Left renal pelvis (tissue), 4 donors: ENCODE data around the gene EXOSC1. TPM values are rescaled to one million over a fixed set of nuclear protein-coding genes. Genes with fewer than 3 reads are reported as not detected.
A peak's percentile ranks its signal among the peaks of the same experiment; 100 is the strongest.
"Not testable (repeated sequence)": the region's sequence is repeated elsewhere in the genome, so short reads cannot be mapped to it uniquely, and the experiment has no call there.

Experiments used
- DNase-seq, 4 donors: peaks; one replicate each; pipeline ENCODE4 v3.0.0-alpha.2; 2013; ENCODE audit warnings: low read depth in 4 of 4, low spot score in 3 of 4
- polyA plus RNA-seq, 4 donors: library from polyadenylated mRNA; unstranded; fragments of 120-200 nt; gene quantifications; one replicate each; pipeline ENCODE4 v1.2.1, GENCODE V29; 2013; ENCODE audit not compliant: insufficient read length in 4 of 4

EXOSC1 gene
- polyA plus RNA-seq, 4 donors = 28.7 to 41.0 (median 34.3) TPM

DNA sequence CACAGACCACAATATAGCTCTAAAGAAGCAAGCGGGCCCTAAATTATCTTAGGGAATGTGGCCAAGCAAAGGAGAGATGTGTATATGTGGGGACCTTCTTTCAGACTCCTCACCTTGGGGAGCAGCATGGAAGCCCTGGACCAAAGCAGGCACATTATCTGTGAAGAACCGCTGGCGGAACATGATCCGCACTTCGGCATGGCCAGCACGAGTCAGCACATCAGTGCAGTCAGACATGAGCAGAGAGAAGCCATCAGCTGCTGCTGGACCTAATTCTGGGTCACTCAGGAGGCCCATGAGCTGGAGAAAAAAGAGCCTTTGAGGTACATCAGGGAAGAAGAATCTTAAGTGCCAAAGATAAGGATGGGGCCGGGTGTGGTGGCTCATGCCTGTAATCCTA lies 14.1 kb upstream of the EXOSC1 start:
- no peak for DNase-seq

DNA sequence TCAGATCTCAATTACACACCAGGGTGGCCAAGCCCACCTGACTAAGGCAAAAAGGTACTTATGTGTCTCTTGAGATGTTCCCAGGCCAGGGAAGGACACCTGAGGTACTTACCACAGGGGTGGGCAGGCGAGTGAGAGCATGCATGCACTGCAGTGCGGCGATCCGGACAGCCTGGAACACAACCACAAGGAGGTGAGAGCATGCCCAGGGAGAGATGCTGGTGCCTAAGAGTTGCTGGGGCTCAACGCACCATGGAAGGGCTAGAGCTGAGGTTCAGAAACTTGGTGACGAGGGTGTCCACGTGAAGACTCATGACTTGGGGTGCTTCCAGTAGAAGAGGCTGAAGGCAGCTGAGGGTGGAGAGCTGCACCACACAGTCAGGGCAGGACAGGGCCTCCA lies 13.3 kb upstream of the EXOSC1 start:
- no peak for DNase-seq

DNA sequence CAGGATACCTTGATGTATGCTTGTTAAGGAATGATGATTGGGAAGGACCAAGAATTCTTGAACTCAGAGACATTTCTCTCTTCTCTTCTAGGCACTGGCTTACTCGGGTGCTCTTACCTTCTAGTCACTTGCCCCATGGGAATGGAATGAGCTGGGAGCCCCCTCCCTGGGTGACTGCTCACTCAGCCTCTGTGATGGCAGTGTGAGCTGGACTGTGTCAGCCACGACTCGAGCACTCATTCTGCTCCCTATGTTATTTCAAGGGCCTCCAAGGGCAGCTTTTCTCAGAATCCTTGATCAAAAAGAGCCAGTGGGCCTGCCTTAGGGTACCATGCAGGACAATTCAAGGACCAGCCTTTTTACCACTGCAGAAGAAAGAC lies 10.9 kb upstream of the EXOSC1 start:
- no peak for DNase-seq

DNA sequence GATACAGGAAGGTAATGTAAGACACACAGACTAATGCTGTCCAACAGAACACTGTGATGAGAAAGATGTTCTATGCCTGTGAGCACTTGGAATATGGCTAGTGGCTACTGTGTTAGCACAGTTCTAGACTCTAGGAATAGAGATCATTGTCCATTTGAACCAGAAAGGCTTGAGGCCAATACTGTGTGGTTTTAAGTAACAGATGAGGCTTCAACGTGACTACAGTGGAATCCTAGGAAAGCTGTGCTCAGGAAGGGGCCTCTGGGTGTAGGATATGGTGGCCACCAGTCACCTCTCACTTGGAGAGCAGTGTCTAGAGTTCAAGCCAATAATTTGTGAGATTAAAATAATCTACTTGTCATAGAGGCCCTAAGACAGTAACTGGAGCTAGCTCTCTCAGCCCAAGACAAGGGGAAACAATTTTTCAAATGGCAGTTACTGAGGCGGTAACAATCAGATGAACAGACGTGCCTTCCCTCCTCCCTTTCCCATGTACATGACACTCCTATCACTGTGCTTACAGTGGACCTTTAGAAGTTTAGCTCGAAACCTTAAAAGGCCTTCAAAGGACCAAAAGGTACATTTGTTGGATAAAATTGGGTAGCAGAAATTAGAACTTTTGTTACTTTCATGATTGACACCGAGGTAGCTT lies 10.4 kb upstream of the EXOSC1 start:
- DNase-seq = no peak

DNA sequence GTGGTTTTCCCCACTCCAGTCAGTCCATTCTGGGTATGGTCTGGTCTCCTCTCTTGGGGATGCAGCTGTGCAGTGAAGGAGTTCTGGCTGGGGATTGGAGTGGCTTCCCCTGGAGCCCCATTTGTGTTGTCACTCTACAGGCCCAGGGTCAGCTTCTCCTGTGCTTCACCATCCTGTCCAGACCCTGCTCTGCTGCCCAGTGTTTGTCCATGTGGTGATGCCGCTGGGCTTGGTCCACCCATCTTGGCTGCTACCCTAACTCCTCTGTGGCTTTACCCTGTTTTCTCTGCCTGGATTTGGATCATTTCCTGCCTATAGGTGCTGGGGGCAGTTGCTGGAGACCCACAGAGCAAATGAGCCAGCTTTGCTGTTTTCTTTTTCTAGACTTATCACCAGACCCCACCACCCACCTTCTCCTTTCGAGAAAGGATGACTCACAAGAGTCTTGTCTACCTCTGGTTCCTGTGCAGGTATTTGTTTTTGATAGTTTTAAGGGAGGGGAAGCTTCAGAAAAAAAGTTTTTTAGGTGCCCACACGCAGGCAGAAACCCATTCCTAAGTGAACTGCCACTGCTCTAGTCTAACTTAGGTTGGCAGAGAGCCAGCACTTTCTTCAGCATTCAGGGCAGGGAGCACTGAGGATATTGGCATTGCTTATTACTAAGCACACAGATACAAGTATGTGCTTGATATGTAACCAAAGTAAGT lies 8.7 kb upstream of the EXOSC1 start:
- DNase-seq = no peak

DNA sequence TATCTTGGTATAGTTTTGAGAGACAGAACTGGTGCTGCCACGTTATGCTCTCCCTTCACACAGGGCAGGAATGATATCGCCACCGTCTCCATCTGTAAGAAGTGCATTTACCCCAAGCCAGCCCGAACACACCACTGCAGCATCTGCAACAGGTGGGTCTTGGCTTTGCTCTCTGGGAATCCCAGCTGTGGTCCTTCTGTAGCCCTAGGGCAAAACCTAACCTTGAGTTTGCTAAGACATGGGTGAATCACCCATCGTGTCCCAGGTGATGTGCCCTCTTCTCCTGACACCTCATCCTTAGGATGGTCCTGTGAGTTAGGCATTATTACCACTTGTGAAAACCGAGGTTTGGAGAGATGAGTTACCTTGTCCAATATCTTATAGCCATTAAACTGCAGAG lies 6.5 kb upstream of the EXOSC1 start:
- no peak for DNase-seq

DNA sequence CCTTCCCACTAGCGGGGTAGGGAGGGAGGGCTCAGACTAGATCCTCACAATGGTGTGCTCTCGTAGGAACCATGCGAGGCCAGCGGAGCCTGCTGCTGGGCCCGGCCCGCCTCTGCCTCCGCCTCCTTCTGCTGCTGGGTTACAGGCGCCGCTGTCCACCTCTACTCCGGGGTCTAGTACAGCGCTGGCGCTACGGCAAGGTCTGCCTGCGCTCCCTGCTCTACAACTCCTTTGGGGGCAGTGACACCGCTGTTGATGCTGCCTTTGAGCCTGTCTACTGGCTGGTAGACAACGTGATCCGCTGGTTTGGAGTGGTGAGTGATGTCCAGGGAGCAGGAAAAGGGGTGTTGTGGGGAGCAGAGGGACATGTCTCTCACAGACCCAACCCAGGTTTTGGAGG lies 5.8 kb upstream of the EXOSC1 start:
- no peak for DNase-seq

DNA sequence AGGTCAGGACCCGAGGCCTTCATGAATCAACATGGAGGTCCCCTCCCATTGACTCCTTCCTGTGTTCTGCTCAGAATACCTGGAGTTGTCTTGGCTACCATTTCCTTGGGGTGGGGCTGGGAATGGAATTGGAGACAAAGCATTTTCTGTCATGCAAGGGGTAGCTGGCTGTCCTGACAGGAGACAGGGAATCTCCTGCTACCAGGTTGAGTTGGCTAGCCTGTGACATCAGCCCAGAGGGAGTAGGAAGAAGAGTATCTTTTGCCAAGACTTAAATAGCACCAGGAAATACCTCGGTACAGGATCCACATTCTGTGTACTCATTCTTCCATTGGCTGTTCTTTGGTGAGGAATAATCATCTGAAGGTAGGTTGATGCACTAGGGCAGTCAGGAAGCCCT lies 5.0 kb upstream of the EXOSC1 start:
- no peak for DNase-seq

DNA sequence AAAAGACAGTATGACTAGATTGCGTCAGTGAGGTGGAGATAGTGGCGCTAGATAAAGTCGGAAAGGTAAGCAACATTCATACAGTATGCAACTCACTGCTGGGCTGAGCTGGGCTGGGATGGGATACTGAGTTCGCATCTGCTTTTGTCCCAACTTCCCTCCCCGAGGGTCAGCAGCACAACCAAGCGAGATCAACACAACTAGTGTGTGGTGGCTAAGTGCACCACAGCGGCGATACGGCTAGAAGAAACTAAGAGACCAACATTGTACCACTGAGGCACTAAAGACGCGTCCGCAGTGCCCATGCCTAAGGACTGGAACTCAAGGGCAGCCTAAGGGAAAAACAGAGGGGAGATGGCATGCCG lies 467 bp downstream of the EXOSC1 start:
- DNase-seq = no peak

DNA sequence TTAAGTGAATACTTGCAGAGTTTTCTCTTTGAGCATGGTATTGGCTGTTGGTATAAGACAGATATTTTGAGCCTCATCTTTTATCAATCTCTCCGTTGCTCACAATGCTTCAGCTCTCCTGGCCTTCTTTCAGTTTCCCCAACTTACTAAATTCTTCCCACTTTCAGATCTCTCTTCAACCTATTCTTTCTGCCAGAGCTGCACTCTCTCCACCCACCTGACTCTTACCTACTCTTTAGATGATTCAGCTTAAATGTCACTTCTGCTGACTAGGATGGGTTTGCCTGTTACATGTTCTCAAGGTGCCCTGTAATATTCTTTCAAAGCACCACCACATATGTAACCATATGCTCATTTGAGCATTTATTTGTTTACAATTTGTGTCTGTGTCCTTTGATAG lies 1.6 kb downstream of the EXOSC1 start:
- DNase-seq = no peak

DNA sequence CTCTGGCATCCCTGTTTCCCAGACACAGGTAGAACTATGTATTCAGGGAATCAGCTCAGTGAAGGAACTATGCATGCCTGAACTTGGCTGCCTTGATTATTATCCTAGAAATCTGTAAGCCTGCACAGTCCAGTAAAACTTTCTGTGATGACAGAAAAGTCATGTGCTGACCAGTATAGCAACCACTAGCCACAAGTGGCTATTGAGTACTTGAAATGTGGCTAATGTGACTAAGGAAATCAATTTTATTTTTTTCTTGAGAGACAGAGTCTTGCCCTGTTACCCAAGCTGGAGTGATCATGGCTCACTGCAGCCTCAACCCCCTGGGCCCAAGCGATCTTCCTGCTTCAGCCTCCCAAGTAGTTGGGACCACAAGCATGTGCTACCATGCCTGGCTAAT lies 3.5 kb downstream of the EXOSC1 start:
- DNase-seq = no peak

DNA sequence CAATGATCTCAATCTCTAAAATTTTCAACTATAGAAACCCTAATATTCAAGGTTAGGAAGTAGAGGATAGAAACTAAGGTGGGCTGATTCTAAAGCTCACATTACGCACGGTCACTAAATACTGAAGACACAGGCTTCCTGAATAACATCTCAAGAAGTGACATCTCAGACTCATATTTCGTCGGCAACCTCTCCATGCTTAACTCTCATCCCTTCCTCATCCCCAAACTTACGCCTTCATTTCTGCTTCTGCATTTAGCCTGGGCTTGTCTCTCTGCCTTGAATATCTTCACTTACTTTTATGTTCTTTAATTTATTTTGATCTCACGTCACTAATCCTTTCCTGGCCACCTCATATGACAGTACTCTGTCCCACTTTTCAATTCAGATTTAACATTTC lies 10.6 kb downstream of the EXOSC1 start:
- DNase-seq = no peak

DNA sequence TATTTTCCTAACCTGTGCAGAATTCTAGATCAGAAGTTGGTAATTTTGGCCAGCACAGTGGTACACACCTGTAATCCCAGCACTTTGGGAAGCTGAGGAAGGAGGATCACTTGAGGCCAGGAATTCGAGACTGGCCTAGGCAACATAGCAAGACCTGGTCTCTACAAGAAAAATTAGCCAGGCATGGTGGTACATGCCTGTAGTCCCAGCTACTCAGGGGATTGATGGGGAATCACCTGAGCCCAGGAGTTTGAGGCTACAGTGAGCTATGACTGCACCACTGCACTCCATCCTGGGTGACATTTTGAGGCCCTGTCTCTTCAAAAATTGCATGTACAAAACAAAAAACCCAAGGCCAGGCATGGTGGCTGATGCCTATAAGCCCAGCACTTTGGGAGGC lies 11.2 kb downstream of the EXOSC1 start:
- no peak for DNase-seq

DNA sequence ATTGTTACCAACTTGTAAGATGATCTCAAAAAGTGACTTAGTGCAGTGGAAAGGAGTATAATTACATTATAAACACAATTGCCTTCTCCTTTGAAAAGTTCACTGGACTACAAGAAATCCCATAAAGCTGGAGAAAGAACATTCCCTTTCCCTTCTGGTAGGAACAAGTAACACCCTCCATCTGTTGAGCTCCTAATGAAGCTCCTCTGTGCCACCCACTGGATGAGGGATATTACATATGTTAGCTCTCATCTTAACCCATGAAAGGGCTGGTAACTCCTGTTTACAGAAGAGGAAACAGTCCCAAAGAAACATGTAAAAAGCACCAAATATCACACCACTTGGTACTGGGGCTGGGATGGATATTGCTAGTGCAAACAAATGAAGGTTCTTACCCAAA lies 11.8 kb downstream of the EXOSC1 start:
- DNase-seq = no peak

DNA sequence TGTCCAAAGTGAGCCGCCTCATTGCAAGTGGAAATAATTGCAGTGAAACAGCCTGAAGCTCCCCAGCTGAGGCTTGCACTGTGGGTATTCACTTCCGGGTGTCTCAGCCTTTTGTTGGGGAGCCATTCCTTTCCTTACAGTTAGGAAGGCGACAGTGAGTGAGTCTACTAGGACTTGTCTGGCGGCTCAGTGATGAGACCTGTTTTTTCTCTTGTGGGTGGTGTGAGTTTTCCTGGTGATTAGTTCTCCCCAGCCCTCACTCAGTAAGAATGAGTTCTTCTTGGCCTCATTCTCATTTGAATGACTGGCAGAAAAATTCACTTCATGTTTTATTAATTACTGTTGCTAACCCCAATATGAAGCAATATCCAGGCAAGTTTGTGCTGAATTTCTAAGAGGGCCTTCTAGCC lies 17.2 kb downstream of the EXOSC1 start:
- DNase-seq = no peak

DNA sequence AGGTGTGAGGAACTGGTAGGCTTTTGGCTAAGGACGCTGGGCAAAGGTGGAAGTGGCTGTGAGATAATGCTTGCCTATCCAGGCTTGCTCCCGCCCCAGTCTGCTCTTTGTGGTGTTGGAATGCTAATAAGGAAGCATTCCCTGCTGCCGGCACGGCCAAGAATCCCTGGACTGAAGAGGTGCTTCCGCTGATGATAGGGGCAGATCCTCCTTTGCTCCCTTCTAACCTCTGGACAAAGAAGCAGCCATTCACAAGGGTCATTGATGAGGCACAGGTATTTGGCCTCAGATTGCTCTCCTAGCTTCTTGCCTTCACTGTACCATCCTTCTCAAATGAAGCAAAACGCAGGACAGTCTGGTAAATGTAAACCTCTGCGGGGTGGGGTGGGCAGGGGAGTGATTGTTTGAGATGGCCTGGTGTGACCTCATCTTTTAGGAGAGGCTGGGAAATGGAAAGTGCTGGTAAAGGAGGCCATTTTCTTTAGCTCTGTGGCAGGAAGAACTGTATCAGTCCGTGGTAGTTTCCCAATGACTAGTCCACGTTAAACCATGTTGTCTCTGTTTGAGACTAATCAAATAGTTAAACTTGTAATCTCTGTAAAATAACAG lies 18.1 kb downstream of the EXOSC1 start:
- no peak for DNase-seq

DNA sequence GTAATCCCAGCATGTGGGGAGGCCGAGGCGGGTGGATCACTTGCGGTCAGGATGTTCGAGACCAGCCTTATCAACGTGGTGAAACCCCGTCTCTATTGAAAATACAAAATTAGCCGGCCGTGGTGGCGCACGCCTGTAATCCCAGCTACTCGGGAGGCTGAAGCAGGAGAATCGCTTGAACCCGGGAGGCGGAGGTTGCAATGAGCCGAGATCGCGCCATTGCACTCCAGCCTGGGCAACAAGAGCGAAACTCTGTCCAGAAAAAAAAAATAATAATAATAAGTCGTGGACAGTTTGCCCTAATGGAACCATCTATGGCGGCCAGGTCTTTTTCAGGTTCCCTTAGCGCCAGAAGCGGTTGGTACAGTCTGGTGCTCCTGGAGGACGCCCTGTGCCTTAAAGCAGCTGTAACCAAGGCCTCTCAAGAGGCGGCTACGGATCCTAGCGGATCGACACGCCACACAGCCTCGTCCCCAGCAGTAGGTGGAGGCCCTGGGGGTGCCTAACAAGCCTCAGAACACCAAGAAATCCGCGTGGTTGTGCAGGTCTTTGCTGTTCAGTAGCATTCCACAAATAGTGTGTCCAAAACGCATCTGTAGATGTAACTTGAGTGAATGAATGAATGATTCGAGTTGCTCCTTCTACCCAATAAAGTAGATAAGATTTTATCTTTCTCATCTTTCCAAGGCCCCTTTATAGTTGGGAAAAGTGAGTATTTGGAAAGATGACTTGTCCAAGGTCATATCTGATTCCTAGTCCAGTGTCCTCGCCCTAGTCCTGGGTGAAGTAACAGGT lies 18.8 kb downstream of the EXOSC1 start:
- no peak for DNase-seq

DNA sequence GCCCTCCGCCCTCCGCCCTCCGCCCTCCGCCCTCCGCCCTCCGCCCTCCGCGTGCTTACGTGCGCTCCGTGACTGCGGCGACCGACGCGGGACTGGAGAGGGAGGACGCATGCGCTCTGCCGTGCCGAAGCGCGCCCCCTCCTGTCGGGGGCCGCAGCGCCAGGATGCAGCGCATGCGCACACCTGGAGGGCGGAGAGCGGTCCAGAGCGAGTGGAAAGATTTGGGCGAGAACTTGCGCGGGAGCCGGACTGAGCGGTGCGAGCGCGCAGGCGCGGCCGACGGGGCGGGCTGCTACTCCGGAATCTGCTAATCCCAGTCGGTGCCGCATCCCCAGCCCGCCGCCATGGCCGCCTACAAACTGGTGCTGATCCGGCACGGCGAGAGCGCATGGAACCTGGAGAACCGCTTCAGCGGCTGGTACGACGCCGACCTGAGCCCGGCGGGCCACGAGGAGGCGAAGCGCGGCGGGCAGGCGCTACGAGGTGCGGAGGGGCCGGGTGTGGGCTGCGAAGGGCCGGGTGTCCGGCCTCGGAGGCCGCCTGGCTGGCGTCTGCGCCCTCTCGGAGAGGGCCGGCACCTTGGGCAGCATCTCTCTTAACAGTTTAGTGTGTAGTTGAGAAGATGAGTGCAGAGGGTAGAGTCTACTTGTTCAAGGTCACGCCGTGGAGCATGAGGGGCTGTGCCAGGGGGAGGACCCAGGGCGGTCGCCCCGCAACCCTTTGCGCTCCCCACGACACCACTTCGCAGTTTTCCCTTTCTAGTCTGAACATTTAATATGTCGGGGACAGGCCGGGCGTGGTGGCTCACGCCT lies 19.6 kb downstream of the EXOSC1 start, which contains the start of gene PGAM1:
Gene PGAM1 (plus strand): TSS at position 228 of the 812 bp plus-strand sequence. CDS start 117 bp downstream, at position 345.
- DNase-seq = peak; percentile 90 to 94 (median 90)

DNA sequence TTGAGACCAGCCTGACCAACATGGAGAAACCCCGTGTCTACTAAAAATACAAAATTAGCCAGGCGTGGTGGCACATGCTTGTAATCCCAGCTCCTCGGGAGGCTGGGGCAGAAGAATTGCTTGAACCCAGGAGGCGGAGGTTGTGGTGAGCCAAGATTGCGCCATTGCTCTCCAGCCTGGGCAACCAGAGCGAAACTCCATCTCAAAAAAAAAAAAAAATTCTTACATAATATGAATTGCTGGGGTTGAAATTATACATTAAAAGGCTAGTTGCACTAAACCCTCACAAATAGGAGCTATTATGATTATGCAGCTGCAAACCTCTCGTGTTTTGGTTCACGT lies 22.1 kb downstream of the EXOSC1 start:
- DNase-seq = not testable (repeated sequence)

DNA sequence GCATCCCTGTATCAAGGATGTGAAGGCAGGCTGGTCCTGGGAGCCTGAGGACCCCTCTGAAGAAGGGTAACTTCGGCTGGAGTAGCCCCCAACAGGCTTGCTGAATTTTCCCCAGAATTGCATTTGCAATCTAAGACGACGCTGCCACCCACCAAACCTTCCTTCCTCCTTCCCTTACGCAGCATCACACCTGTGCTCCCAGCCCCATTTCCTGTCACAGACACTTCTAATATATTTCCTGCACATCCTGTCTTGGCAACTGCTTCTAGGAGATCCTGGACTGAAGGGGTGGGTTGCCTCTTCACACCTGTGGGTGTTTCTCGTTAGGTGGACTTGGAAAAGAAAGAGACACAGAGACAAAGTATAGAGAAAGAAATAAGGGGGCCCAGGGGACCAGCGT lies 29.2 kb downstream of the EXOSC1 start:
- no peak for DNase-seq

DNA sequence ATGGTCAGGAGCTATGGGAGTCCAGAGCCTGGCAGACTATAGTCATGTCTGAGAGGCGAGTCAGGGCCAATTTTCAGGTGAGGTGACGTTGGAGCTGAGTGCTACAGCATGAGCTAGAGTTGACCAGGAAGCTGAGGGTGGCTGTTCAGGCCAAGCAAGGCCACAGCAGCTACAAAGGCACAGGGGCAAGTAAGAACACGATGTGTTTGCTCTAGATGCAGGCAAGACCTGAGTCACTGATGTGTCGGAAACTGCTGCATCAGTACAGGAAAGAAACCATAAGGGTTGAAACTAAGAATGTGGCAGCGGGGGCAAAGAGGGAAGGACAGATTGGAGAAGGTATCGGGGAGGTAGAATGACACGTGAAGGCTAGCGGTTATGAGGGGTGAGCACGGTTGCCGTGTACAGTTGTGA lies 32.9 kb downstream of the EXOSC1 start:
- DNase-seq = no peak
